ENCODE data around the gene AQR. TPM values are rescaled to one million over a fixed set of nuclear protein-coding genes. Genes with fewer than 3 reads are reported as not detected.
"Not testable (repeated sequence)": the region's sequence is repeated elsewhere in the genome, so short reads cannot be mapped to it uniquely, and the experiment has no call there.

The AQR gene
- total and polyA plus RNA-seq, 9 donors = 9.2 to 32.4 (median 27.5) TPM

- H3K4me1 ChIP-seq (ENCODE audit: insufficient read depth) = no peaks in the 10 kb centered on the region
- no peaks in the 10 kb centered on the region for H3K36me3 ChIP-seq
- 40 to 48% (median 45%) methylated on average over 3 of the region's 3 CpGs for WGBS, 3 donors
- H3K9me3 ChIP-seq = no peaks in the 10 kb centered on the region
- intact Hi-C loops (cut with DNase I) = no loop called here
- no peaks in the 10 kb centered on the region for H3K27me3 ChIP-seq
- DNase-seq = no peak
- no peak overlapping the region for H3K27ac ChIP-seq
- no peak overlapping the region for H3K4me3 ChIP-seq
- no peak for TF ChIP-seq POLR2A (IDR thresholded peaks at IDR 0.05)
- TF ChIP-seq EP300 (IDR thresholded peaks at IDR 0.05) = no peak
- TF ChIP-seq, protein P1, sequence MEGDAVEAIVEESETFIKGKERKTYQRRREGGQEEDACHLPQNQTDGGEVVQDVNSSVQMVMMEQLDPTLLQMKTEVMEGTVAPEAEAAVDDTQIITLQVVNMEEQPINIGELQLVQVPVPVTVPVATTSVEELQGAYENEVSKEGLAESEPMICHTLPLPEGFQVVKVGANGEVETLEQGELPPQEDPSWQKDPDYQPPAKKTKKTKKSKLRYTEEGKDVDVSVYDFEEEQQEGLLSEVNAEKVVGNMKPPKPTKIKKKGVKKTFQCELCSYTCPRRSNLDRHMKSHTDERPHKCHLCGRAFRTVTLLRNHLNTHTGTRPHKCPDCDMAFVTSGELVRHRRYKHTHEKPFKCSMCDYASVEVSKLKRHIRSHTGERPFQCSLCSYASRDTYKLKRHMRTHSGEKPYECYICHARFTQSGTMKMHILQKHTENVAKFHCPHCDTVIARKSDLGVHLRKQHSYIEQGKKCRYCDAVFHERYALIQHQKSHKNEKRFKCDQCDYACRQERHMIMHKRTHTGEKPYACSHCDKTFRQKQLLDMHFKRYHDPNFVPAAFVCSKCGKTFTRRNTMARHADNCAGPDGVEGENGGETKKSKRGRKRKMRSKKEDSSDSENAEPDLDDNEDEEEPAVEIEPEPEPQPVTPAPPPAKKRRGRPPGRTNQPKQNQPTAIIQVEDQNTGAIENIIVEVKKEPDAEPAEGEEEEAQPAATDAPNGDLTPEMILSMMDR (IDR thresholded peaks at IDR 0.05) = no peak
Observed at GRCh38 chr15:34813446-34814190, 155.9 kb downstream of the AQR start.

DNA sequence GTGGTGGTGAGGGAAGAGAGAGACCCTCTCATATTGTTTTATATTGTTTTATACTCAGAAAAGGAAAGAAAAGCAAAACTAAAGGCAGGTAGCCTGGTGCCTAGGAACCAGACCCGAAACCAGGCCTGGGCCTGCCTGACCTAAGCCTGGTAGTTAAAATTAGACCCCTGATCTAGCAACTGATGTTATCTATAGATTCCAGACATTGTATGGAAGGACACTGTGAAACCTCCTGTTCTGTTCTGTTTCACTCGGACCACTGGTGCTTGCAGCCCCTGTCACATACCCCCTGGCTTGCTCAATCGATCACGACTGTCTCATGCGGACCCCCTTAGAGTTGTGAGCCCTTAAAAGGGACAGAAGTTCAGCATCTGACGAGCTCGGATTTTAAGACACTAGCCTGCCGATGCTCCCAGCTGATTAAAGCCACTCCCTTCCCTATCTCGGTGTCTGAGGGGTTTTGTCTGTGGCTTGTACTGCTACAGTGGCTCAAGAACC lies 156.6 kb downstream of the AQR start:
- DNase-seq; H3K9me3 ChIP-seq; H3K27ac ChIP-seq; H3K4me1 ChIP-seq (ENCODE audit: insufficient read depth); H3K36me3 ChIP-seq; H3K4me3 ChIP-seq; H3K27me3 ChIP-seq; intact Hi-C loops (cut with DNase I): not testable (repeated sequence)
- WGBS, 3 donors = 36 to 45% (median 37%) methylated on average over 9 of the region's 9 CpGs

GRCh38 chr15:34812369-34812768 lies 157.2 kb downstream of the AQR start:
- TF ChIP-seq EP300 (IDR thresholded peaks at IDR 0.05) (no peak), POLR2A (IDR thresholded peaks at IDR 0.05) (no peak)
- TF ChIP-seq, protein P1 (IDR thresholded peaks at IDR 0.05) = no peak
- Histone ChIP-seq H3K9me3 (no peaks in the 10 kb centered on the region), H3K36me3 (no peaks in the 10 kb centered on the region), H3K4me3 (no peak overlapping the region), H3K27ac (no peak overlapping the region), H3K27me3 (no peaks in the 10 kb centered on the region), H3K4me1 (ENCODE audit: insufficient read depth) (no peaks in the 10 kb centered on the region)
- DNase-seq = no peak
- intact Hi-C loops (cut with DNase I) = no loop called here
- WGBS, 3 donors = 26 to 47% (median 44%) methylated on average over 1 of the region's 1 CpG

GRCh38 chr15:34810443-34811129 lies 159.0 kb downstream of the AQR start:
- DNase-seq = no peak
- Histone ChIP-seq H3K27me3 (no peaks in the 10 kb centered on the region), H3K4me3 (no peak overlapping the region), H3K4me1 (ENCODE audit: insufficient read depth) (no peaks in the 10 kb centered on the region), H3K9me3 (no peaks in the 10 kb centered on the region), H3K27ac (no peak overlapping the region), H3K36me3 (no peaks in the 10 kb centered on the region)
- intact Hi-C loops (cut with DNase I) = no loop called here
- WGBS, 3 donors = 66 to 71% (median 69%) methylated on average over 5 of the region's 5 CpGs
- TF ChIP-seq, protein P1 (IDR thresholded peaks at IDR 0.05) = no peak
- TF ChIP-seq POLR2A (IDR thresholded peaks at IDR 0.05) (no peak), EP300 (IDR thresholded peaks at IDR 0.05) (no peak)

- WGBS, 3 donors = 64 to 75% (median 68%) methylated on average over 3 of the region's 3 CpGs
- intact Hi-C loops (cut with DNase I) = no loop called here
- Histone ChIP-seq H3K27me3 (no peaks in the 10 kb centered on the region), H3K9me3 (no peaks in the 10 kb centered on the region), H3K27ac (no peak overlapping the region), H3K36me3 (no peaks in the 10 kb centered on the region), H3K4me1 (ENCODE audit: insufficient read depth) (no peaks in the 10 kb centered on the region), H3K4me3 (no peak overlapping the region)
- TF ChIP-seq POLR2A (IDR thresholded peaks at IDR 0.05) (no peak), EP300 (IDR thresholded peaks at IDR 0.05) (no peak)
- TF ChIP-seq, protein P1 (IDR thresholded peaks at IDR 0.05) = no peak
- no peak for DNase-seq
Observed at GRCh38 chr15:34809186-34809585, 160.4 kb downstream of the AQR start.

Data from ovary (tissue), 9 donors.